A673 (cell line): Measurements from ENCODE around the gene GMNC.

Experiments
- EZH2 ChIP-seq: fragments of 200-600 bp; sonication (generic); IDR thresholded peaks from 2 replicates; pipeline ENCODE4 v1.6.1; 2017; ENCODE audit warnings: borderline replicate concordance, low read depth, mild to moderate bottlenecking, mixed read lengths, antibody characterized with exemption, low read length; ENCODE audit not compliant: poor library complexity, severe bottlenecking
- TF ChIP-seq, protein P1 (sequence below): fragments of 300-800, 200-600 bp; sonication (generic); conservative IDR thresholded peaks from 2 replicates; pipeline ENCODE4 v1.5.1; 2017; ENCODE audit warnings: low read depth, mild to moderate bottlenecking, antibody characterized with exemption, low read length, moderate library complexity, mixed read lengths

DNA sequence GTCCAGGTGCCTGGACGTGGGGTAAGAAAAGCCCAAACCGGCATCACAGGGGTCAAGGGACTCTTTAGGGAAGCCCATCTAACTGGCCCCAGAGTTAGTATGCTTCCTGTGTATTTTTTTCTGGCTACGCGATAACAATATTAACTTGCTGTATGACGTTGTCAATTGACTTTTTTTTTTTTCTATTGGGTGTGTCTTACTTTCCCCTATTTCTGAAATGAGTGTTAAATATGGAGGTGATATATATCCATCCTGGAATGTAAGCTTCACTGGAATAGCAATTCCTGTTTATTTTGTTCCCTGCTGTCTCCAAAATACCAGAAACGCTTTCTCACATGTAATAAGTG, 598 bp upstream of the GMNC start:
- TF ChIP-seq, protein P1, sequence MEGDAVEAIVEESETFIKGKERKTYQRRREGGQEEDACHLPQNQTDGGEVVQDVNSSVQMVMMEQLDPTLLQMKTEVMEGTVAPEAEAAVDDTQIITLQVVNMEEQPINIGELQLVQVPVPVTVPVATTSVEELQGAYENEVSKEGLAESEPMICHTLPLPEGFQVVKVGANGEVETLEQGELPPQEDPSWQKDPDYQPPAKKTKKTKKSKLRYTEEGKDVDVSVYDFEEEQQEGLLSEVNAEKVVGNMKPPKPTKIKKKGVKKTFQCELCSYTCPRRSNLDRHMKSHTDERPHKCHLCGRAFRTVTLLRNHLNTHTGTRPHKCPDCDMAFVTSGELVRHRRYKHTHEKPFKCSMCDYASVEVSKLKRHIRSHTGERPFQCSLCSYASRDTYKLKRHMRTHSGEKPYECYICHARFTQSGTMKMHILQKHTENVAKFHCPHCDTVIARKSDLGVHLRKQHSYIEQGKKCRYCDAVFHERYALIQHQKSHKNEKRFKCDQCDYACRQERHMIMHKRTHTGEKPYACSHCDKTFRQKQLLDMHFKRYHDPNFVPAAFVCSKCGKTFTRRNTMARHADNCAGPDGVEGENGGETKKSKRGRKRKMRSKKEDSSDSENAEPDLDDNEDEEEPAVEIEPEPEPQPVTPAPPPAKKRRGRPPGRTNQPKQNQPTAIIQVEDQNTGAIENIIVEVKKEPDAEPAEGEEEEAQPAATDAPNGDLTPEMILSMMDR: no peak
- TF ChIP-seq EZH2: no peak
